Jurkat, Clone E6-1 (cell line): ENCODE measurements around the gene KIAA0232.
"Not testable (repeated sequence)": the region's sequence is repeated elsewhere in the genome, so short reads cannot be mapped to it uniquely, and the experiment has no call there.

Experiments used
- DNase-seq: peaks from one replicate; pipeline ENCODE4 v3.0.0-alpha.2; 2011; ENCODE audit warnings: low read depth, low spot score
- H3K4me3 ChIP-seq: 2 replicates; pipeline ENCODE4 v1.5.1; 2011; ENCODE audit warnings: mild to moderate bottlenecking, low read length, control low read depth, moderate library complexity

KIAA0232 gene

DNA sequence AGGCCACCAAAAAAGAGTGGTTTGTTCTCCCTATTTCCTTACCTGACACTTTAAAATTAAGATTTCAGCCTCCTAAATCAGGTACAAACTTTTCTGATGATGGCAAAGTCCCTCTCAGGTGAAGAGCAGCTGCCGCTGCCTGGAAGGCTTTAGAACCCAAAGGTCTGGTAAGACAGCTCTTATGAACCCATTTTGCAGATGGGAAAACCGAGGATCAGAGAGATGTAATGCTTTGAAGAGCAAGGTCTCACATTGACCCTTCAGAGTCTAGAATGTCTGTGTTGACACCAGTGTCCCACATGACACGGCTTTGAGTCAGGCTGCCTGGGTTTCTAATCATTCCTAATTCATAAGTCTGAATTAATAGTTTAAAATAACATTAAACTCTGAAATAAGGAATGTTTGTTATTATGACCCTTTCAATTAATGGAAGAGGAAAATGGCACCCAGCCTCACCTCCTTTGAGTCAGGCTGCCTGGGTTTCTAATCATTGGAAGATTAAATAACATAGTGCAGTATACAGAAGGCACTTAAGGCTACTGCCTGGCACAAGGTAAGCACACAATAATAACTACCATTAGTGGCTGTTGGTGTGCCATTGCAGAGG is 27.9 kb upstream of the KIAA0232 start:
- H3K4me3 ChIP-seq, result no peak overlapping the region
- DNase-seq, result no peak

DNA sequence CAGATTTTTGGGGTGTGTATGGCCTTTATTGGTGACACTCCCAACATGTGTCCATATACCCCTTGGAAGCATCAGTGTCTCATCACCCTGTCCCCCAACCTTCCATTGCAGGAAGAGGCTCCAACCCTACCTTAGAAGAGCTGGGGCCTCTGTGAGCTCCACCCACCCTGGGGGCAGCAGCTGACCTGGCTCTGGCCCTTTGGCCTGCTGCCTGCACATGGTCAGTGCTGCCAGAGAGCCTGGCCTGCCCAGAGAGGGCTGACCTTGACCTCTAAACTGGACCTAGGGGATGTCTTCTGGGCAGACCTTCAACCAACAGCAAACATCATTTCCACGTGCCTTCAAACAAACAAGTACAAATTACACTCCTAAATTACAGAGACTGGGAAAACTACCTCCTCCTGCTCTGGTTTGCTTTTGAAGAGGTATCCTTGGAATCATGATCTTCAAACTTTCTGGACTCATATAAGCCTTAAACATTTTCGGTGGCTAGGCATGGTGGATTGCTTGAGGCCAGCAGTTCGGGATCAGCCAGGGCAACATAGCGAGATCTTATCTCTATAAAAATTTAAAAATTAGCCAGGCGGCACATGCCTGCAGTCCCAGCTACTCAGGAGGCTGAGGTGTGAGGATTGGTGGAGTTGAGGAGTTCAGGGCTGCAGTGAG is 27.3 kb upstream of the KIAA0232 start:
- no peak overlapping the region for H3K4me3 ChIP-seq
- no peak for DNase-seq

DNA sequence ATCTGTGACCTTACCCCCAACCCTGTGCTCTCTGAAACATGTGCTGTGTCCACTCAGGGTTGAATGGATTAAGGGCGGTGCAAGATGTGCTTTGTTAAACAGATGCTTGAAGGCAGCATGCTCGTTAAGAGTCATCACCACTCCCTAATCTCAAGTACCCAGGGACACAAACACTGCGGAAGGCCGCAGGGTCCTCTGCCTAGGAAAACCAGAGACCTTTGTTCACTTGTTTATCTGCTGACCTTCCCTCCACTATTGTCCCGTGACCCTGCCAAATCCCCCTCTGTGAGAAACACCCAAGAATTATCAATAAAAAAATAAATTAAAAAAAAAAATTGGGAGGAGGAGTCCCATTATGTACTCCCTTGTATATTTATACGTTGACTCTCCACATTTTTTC is 26.2 kb upstream of the KIAA0232 start:
- not testable (repeated sequence) for H3K4me3 ChIP-seq, DNase-seq

DNA sequence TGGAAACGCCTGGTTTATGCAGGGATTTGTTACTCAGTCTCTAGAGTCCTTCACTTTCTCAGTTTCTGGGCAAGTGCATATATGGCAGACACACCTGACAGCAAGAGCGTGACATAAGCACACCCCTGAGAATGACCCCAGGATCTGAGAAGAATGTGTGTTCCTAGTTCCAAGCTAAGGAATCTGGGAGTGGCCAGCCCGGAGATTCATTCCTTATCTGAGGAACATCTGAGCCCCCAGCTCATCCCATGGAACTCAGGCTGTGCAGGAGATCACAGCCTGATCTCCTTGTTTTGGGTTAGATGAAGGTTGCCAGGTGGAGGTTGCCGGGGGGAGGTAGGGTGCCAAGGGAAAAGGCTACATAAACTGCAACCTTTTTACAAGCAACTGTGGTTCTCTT is 23.8 kb upstream of the KIAA0232 start:
- DNase-seq, result no peak
- H3K4me3 ChIP-seq, result no peak overlapping the region

DNA sequence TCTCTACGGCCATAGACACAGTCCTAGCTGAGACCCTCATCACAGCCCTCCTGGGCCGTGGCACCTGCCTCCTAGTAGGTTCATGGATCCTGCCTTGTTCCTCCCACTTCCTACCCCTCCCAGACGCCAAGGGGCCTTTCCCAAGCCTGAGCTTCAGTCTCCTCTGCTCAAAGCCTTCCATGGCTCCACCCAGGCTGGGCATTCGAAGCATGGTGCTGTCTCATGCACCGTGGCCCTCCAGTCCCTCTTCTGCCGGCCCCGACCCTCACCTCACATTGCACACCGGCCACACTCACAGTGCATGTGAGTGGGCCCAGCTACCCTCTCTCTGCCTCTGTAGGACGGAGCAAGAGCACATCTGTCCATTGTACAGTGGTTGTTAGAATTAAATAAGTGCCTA is 21.7 kb upstream of the KIAA0232 start:
- no peak overlapping the region for H3K4me3 ChIP-seq
- DNase-seq, result no peak

DNA sequence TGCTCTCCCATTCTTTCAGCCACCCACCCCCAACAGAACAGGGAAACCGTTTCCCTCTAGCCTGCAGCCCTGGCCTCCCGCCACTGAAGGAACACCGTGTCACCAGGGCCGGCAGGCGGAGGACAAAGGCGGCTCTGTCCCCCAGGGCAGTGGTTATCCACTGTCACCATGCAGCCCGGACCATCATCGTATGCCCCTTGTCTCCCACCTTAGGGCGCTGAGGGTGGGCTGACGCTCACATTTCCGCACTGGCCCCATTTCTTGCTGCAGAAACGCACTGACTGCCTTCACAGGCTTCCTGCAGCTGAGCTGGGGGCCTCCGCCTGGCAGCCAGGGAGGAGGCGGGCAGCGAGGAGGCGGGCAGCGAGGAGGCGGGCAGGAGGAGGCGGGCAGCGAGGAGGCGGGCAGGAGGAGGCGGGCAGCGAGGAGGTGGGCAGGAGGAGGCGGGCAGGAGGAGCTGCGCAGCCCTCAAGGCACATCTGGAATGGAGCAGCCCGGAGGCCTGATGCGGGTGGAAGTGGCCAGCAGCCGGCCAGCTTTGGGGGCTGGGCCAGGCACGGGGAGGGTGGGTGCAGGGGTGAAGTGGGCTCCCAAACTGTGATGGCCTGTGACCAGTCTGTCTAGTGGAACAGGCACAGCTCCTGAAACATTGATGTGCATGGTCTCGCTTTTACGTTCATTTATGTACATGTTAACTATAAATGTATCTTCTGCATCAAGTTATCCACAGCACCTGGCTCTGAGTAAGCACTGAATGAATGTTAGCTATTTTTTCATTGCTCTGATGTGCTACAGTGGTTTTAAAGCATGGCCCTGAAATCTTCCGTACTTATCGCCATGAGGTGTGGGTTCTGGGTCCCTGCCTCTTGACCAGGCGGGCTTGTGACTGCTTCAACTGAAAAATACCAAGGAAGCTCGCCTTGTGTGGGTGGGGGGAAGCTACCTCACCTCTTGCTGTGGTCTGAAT is 20.6 kb upstream of the KIAA0232 start:
- DNase-seq, result no peak
- no peak overlapping the region for H3K4me3 ChIP-seq

DNA sequence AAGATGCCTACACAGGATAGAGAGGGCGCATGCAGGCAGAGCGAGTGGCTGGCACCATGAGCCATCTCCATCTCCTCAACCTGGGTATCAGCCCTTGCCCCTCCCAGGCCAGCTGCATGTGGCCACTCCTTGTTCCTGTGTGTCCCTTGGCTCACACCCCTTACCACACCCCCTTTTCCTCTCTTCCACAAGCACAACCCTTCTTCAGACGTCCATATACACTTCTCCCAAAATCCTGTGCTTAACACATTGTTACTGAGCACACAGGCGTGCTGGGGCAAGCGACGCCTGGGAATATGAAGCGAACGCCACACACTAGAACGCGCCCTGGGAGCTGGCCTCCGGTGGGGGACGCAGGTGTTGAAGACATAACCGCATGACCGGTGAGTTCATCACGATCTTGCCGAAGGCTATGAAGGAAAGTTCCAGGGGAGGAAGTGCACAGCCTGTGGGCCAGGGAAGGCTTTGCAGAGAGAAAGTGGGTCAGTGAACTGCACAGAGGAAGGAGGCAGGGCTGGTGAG is 19.1 kb upstream of the KIAA0232 start:
- no peak for DNase-seq
- H3K4me3 ChIP-seq, result no peak overlapping the region

DNA sequence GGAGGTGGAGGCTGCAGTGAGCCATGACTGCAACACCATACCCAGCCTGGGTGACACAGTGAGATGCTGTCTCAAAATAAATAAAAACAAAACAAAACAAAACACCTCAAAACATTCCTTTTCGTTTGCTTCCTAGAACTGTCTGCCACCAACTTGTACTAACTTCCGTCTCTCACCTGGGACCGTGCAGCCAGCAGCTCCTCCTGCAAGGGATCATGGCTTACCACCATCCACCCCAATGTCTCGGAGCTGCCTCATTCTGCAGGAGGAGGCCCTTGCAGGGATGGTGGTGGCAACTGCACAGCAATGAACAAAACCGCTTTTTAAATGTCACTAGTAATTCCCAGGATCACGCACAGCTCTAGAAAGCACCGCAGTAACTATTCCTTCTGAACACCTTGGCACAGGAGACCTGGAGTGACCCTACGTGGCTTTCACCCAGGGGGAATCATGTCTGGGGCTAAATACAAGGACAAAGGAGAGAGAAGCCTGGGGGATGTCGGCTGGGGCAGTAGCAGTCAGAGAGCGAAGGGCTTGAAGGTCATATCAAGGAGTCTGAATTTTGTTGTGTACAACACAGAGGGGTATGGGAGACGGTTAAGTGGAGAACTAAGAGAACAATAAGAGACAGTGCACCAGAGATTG is 17.4 kb upstream of the KIAA0232 start:
- DNase-seq, result no peak
- no peak overlapping the region for H3K4me3 ChIP-seq

DNA sequence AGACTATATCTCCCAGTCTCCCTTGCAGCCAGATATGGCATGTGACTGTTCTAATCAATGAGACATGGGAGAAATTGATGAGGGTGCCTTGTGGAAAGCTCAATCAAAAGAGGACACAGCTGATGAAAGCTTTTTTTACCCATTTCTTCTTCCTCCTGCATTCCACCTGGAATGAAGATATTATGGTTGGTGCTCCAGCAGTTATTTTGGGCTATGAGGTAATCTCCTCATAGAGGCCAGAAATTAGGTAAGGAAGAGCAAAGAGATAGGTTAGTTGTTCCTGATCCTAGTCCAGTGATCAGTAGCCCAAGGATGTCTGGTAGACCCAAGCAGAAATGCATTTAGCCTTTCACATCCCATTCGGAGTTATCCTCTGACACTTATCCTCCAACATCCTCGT is 16.8 kb upstream of the KIAA0232 start:
- no peak for DNase-seq
- H3K4me3 ChIP-seq, result no peak overlapping the region

DNA sequence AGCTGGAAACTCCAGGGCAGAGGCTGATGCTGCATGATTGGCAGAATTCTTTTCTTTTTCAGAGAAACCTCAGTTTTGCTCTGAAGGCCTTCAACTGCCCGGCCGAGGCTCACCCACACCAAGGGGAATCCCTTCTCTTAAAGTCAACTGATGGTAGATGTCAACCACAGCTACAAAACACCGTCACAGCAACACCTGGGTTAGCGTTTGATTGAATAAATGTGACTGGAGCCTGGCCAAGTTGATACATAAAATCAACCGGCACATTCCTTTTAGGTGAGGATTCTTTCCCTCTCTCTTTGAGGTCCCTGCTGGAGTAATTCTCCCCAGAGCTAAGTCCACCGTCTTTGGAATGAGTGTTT is 15.2 kb upstream of the KIAA0232 start:
- DNase-seq, result no peak
- H3K4me3 ChIP-seq, result no peak overlapping the region

DNA sequence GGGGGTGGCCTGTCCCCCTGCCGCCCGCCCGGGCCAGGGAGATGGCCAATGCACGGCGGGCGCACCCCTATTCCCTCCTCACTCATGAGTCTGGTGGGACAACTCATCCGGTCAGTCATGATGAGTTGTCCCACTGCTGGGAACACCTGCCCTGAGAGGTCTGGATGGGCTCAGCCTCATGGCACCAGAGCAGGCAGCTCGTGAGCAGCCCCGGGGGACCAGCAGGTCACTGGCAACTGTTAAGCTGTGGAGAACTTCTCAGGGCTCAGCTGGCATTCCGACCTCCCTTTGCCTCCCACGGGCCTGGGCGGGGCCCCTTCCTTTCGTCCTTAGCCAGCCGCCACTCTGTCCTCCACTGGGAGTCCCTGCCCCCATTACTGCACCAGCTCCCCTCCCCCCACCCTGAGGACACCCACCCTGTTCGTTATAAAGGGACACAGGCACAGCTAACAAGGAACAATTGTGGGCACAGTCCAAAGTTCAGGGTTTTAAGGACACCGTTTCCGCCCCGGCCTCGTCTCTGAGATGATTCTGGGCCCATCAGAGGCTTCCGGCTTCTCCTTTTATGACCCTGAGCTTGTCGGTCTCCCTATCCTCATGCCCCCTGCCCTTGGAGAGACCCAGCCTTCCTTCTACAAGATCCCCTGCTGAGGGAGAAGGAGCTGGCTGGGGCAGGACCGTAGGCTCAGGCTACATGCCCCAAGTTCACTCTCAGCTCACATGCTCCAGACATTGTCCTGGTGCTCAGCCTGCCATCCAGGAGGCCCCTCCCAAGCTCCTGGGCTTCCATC is 14.6 kb upstream of the KIAA0232 start:
- DNase-seq, result no peak
- no peak overlapping the region for H3K4me3 ChIP-seq

DNA sequence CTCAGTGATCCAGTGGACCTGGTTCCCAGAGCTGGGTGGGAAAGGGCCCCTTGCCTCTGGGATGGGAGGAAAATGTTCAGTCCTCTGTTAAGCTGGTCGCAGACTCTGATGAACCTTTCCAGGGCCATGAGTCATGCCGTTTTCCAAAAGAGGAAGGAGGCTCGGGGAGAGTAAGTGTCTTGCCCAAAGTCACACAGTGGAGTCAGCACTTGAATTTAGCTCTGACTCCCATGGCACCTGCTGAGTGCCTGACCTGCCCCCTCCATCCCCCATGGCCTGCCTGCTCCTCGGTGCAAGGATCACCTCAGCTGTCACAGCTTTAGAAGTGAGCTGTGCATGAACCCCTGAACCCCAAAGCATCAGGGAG is 14.0 kb upstream of the KIAA0232 start:
- no peak for DNase-seq

DNA sequence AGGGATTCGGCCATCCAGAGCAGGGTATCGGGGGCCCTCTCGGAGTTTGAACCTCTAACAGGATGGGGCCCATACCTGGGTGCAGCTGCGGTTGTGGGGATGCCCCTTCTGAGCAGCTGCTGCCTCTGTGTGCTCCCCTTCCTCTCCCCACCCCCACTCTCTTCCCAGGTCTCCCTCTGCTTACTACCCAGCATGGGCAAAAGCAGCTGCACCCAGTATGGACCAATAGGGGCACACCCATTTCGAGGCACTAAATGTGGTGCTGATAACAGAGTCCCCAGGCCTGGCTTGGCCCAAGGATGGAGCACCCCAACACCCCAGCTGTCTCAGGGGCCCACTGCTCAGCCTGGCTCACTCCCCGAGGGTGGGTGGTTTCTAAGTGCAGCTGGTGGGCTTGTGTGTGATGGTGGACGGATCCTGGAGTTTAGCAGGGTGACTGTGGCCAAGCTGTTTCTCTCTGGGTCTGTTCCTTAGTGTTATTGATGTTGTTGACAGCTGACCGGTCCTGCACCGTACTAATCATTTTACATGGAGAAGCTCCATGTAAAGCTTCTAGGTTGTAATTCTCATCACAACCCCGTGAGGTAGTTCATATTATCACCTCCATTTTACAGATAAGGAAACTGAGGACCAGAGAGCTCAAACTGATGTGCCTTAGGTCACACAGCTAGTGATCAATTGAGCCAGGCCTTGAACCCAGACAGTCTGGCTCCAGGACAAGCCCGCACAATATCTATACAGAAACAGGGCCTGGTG is 13.1 kb upstream of the KIAA0232 start:
- DNase-seq, result no peak
- no peak overlapping the region for H3K4me3 ChIP-seq

More for the DNA sequence above, 14.0 kb upstream of the KIAA0232 start:
- H3K4me3 ChIP-seq, result no peak overlapping the region

DNA sequence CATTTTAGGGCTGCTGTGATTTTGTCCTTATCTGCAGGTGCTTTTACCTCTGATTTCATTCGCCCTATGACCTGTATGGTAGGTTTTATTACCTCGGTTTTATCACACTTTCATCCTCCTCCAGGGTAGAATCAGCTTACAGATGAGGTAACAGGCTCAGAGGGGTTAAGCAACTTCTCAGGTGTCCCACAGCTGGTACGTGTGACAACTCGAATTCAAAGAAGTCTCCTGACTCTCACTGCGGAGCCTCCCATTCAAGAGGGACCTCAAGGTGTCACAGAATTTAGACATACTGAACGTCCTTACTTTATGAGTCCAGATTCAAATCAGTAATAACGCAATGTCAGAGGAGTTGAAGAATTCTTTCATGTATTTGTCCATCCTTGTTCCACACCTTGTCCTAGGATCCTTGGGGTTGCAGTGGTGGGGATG is 12.5 kb upstream of the KIAA0232 start:
- no peak for DNase-seq
- H3K4me3 ChIP-seq, result no peak overlapping the region

DNA sequence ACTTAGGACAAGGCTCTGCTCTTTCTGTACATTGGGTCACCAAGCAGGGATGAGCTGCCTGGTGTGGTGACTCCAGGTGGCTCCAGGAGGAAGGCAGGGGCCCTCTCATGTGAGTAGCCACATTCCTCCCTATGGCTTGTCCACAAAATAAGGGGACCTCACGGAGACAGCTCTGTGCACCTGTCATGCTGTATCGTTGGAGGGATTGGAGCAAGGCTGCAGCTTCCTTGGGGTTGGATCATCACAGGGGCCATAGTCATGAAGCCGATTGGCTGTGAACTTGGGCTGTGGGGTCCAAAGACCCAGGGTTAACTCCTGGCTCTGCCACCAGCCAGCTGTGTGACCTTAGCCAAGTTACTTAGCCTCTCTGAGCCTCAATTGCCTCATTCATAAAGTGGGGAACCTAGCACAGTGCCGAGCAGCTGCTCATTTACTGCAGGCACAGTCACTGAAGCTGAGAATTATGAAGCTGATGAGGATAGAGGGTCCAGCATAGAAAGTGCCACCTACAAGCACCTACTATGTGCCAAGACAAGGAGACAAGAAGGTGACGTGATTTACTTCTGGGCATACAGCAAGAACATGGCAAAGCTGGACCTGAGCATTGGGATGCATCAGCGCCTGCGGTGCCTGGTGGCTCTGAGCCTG is 11.8 kb upstream of the KIAA0232 start:
- no peak for DNase-seq
- H3K4me3 ChIP-seq, result no peak overlapping the region

DNA sequence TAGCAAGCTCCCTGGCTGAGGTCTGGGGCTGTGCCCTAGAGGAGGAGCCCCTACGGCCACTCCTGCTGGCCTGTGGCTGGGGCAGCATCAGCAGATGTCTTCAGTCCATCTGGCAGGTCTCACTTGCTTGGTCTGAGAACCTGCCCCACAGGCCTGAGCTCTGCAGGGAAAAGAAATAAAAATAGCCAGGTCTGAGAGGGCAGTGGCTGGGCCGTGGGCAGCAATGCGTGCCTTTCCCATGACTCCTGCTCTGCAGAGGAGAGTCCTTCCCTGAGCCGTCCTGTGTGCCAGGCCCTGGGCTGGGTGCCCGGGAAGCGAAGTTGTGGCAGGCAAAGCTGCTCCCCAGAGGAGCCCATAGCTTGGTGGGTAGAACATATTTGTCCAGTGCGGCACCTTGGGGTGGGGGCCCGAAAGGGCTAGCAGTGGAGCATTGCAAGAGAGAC is 11.3 kb upstream of the KIAA0232 start:
- no peak for DNase-seq
- H3K4me3 ChIP-seq, result no peak overlapping the region

DNA sequence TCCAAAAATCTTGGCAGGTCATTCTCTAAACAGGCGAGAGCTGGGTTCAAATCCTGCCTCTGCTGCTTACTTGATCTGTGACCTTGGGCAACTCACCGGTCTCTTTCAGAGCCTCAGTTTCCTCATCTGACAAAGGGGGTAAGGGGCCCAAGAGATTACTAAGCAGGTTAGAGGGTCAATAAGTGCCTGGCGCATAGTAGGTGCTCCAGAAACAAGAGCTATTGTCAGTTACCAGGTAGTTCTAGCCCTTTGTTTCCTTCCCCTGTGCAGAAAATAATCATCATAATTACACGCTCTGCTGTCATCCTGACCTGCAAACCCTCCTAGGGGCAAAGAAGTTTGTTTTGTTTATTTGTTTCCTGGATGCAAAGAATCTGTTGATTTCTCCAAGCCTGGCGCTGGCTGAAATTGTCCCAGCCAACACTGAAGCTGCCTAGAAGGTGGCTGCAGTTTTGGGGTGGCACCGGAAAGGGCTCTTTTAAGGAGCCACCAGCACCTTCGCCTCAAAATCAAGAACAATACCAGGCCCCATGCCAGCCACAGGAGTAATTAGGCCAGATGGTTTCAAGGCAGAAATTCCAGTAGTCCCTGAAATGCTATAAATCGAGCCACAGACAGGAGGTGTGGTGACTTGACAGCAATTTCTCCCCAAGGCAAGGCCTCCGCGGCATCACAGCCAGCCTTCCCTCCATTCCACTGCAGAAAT is 10.2 kb upstream of the KIAA0232 start:
- H3K4me3 ChIP-seq, result no peak overlapping the region
- no peak for DNase-seq
